Parathyroid adenoma (tissue), 2 donors: ENCODE measurements around the gene PPP1R14D.

ENCODE experiments used
- H2AFZ ChIP-seq: fragments of 300-600 bp; sonication (generic); one replicate; pipeline ENCODE4 v1.7.0; 2017; ENCODE audit warnings: antibody characterized with exemption, mild to moderate bottlenecking
- H3K27ac ChIP-seq: fragments of 300-600 bp; sonication (generic); one replicate; pipeline ENCODE4 v1.7.0; 2017
- H3K27me3 ChIP-seq: fragments of 300-600 bp; sonication (generic); one replicate; pipeline ENCODE4 v1.7.0; 2017; ENCODE audit warnings: low read length; ENCODE audit not compliant: control insufficient read depth, insufficient read depth
- H3K36me3 ChIP-seq: fragments of 300-600 bp; sonication (generic); one replicate; pipeline ENCODE4 v1.7.0; 2017; ENCODE audit warnings: low read length; ENCODE audit not compliant: control insufficient read depth, insufficient read depth
- H3K4me1 ChIP-seq: fragments of 300-600 bp; sonication (generic); one replicate; pipeline ENCODE4 v1.7.0; 2017; ENCODE audit warnings: control low read depth
- H3K4me2 ChIP-seq: fragments of 300-600 bp; sonication (generic); one replicate; pipeline ENCODE4 v1.7.0; 2017; ENCODE audit warnings: low read length
- H3K4me3 ChIP-seq: fragments of 300-600 bp; sonication (generic); one replicate; pipeline ENCODE4 v1.7.0; 2017; ENCODE audit warnings: low read depth, low read length
- H3K79me2 ChIP-seq: fragments of 300-600 bp; sonication (generic); one replicate; pipeline ENCODE4 v1.7.0; 2017; ENCODE audit warnings: control low read depth
- H3K9ac ChIP-seq: fragments of 300-600 bp; sonication (generic); one replicate; pipeline ENCODE4 v1.7.0; 2017; ENCODE audit warnings: mild to moderate bottlenecking
- H3K9me3 ChIP-seq: fragments of 300-600 bp; sonication (generic); one replicate; pipeline ENCODE4 v1.7.0; 2017; ENCODE audit warnings: low read length; ENCODE audit not compliant: control insufficient read depth
- TF ChIP-seq, protein P1 (sequence below): fragments of 300-600 bp; sonication (generic); IDR thresholded peaks from one replicate; pipeline ENCODE4 v1.7.0; 2017; ENCODE audit warnings: antibody characterized with exemption, mild to moderate bottlenecking
- donor health status: primary hyperparathyroidism.

PPP1R14D gene

GRCh38 chr15:40846841-40847222, 18.3 kb upstream of the PPP1R14D start:
- peaks cover 15% of the 10 kb centered on the region for H3K79me2 ChIP-seq
- no peak overlapping the region for H2AFZ ChIP-seq
- H3K9ac ChIP-seq, result no peak overlapping the region
- H3K27ac ChIP-seq, result peak overlapping the region; percentile 47
- peak overlapping the region; percentile 88 for H3K4me3 ChIP-seq
- no peaks in the 10 kb centered on the region for H3K27me3 ChIP-seq
- H3K4me1 ChIP-seq, result peaks cover 7% of the 10 kb centered on the region
- TF ChIP-seq, protein P1, sequence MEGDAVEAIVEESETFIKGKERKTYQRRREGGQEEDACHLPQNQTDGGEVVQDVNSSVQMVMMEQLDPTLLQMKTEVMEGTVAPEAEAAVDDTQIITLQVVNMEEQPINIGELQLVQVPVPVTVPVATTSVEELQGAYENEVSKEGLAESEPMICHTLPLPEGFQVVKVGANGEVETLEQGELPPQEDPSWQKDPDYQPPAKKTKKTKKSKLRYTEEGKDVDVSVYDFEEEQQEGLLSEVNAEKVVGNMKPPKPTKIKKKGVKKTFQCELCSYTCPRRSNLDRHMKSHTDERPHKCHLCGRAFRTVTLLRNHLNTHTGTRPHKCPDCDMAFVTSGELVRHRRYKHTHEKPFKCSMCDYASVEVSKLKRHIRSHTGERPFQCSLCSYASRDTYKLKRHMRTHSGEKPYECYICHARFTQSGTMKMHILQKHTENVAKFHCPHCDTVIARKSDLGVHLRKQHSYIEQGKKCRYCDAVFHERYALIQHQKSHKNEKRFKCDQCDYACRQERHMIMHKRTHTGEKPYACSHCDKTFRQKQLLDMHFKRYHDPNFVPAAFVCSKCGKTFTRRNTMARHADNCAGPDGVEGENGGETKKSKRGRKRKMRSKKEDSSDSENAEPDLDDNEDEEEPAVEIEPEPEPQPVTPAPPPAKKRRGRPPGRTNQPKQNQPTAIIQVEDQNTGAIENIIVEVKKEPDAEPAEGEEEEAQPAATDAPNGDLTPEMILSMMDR, result no peak
- peak overlapping the region; percentile 97 for H3K4me2 ChIP-seq
- H3K36me3 ChIP-seq, result no peaks in the 10 kb centered on the region
- H3K9me3 ChIP-seq, result no peaks in the 10 kb centered on the region

- peaks cover 16% of the 10 kb centered on the region for H3K79me2 ChIP-seq
- H3K27ac ChIP-seq, result peak overlapping the region; percentile 70
- no peaks in the 10 kb centered on the region for H3K36me3 ChIP-seq
- H3K27me3 ChIP-seq, result no peaks in the 10 kb centered on the region
- H3K4me2 ChIP-seq, result peak overlapping the region; percentile 97
- no peak overlapping the region for H3K9ac ChIP-seq
- H3K4me1 ChIP-seq, result peaks cover 7% of the 10 kb centered on the region
- no peaks in the 10 kb centered on the region for H3K9me3 ChIP-seq
- H3K4me3 ChIP-seq, result peak overlapping the region; percentile 88
- H2AFZ ChIP-seq, result no peak overlapping the region
- TF ChIP-seq, protein P1, result no peak
These were observed 17.2 kb upstream of the PPP1R14D start for GRCh38 chr15:40845511-40846284.

DNA sequence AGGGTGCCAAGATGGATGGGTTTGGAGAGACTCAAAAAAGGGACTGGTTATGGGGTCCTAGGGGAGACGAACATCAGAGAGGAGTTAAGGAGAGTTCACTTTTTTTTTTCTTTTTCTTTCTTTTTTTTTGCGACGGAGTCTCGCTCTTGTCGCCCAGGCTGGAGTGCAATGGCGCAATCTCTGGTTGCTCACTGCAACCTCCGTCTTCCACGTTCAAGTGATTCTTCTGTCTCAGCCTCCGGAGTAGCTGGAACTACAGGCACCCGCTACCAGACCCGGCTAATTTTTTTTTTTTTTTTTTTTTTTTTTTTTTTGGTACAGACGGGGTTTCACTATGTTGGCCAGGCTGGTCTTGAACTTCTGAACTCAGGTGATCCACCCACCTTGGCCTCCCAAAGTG, 16.5 kb upstream of the PPP1R14D start:
- Histone ChIP-seq H3K36me3 (no peaks in the 10 kb centered on the region), H3K4me1 (peaks cover 7% of the 10 kb centered on the region), H3K27me3 (no peaks in the 10 kb centered on the region), H3K79me2 (peaks cover 16% of the 10 kb centered on the region), H3K4me2 (peak overlapping the region; percentile 97), H2AFZ (peak overlapping the region; percentile 74), H3K9me3 (no peaks in the 10 kb centered on the region), H3K9ac (no peak overlapping the region), H3K27ac (peak overlapping the region; percentile 86), H3K4me3 (peak overlapping the region; percentile 88)
- TF ChIP-seq, protein P1, result no peak

DNA sequence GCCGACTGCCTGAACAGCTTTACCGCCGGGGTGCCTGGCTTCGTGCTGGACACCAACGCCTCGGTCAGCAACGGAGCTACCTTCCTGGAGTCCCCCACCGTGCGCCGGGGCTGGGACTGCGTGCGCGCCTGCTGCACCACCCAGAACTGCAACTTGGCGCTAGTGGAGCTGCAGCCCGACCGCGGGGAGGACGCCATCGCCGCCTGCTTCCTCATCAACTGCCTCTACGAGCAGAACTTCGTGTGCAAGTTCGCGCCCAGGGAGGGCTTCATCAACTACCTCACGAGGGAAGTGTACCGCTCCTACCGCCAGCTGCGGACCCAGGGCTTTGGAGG, 16.2 kb upstream of the PPP1R14D start:
- Histone ChIP-seq H3K9me3 (no peaks in the 10 kb centered on the region), H3K79me2 (peaks cover 16% of the 10 kb centered on the region), H3K4me1 (peaks cover 7% of the 10 kb centered on the region), H3K36me3 (no peaks in the 10 kb centered on the region), H2AFZ (peak overlapping the region; percentile 74), H3K4me2 (peak overlapping the region; percentile 97), H3K27ac (peak overlapping the region; percentile 86), H3K27me3 (no peaks in the 10 kb centered on the region), H3K9ac (no peak overlapping the region), H3K4me3 (peak overlapping the region; percentile 88)
- TF ChIP-seq, protein P1, result no peak
